ENCODE measurements around the gene GALNT10.

GALNT10 gene

DNA sequence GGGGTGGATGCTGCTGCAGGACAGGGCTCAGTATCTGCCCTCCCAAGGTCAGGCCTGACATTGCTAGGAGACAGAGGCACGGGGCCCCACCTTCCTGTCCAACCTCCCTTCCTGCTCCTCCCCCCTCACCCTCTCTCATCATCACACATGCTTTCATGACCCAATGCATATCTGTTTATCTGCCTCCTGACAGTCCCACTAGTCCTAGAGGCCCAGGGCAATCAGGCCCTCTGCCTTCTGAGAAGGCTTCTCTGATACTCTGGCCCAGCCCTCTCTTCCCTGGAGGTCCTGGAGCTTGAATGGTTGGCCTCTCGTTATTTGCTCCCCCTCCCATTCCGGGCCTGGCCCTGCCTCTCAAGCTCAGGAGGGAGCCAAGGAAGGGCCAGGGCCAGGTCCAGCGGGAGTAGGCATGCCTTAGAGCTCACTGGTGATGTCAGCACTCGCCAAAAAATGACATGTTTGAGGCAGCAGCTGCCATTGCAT is 164.6 kb downstream of the GALNT10 start:
- H3K4me2 ChIP-seq (ENCODE audit: low read length) = no peak overlapping the region
- H3K4me1 ChIP-seq (ENCODE audit: control insufficient read depth, low read length) = no peaks in the 10 kb centered on the region
- TF ChIP-seq EZH2phosphoT487 (IDR thresholded peaks at IDR 0.05; ENCODE audit: borderline replicate concordance, low read length) = no peak
- TF ChIP-seq, protein P1, sequence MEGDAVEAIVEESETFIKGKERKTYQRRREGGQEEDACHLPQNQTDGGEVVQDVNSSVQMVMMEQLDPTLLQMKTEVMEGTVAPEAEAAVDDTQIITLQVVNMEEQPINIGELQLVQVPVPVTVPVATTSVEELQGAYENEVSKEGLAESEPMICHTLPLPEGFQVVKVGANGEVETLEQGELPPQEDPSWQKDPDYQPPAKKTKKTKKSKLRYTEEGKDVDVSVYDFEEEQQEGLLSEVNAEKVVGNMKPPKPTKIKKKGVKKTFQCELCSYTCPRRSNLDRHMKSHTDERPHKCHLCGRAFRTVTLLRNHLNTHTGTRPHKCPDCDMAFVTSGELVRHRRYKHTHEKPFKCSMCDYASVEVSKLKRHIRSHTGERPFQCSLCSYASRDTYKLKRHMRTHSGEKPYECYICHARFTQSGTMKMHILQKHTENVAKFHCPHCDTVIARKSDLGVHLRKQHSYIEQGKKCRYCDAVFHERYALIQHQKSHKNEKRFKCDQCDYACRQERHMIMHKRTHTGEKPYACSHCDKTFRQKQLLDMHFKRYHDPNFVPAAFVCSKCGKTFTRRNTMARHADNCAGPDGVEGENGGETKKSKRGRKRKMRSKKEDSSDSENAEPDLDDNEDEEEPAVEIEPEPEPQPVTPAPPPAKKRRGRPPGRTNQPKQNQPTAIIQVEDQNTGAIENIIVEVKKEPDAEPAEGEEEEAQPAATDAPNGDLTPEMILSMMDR (IDR thresholded peaks at IDR 0.05; ENCODE audit: low read depth, low read length, poor library complexity, severe bottlenecking) = no peak

DNA sequence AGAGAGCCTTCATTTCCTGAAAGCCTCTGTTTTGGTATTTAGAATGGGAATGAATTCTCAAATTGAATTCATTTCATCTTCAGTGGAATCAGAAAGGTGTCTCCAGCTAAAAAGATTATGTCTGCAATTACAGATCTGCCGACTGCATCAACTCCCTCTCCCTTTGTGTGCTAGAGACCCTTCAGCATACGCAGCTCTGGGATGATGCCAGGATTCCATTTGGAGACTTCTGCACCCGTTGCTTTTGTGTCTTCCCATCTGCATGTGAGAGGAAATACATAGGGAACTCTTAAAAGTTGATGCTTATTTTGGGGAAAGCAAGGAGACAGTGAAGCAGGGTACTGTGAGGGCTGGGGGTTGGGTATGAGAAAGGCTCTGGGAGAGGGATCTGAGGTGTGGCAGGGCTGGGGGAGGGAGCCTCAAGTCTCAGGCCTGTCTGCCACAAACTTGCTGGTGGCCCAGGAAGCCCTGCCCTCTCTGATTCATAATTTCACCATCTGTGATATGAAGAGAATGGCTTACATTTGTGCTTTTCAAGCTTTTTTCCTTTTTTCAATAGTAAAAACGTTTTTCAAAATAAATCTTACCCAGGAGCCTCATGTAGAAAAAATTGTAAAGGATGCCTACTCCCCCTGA is 165.6 kb downstream of the GALNT10 start:
- Histone ChIP-seq H3K27ac (ENCODE audit: low read depth, low read length) (no peak overlapping the region), H3K27me3 (ENCODE audit: control insufficient read depth, low read length) (no peaks in the 10 kb centered on the region), H3K4me1 (ENCODE audit: control insufficient read depth, low read length) (no peaks in the 10 kb centered on the region), H3K9me2 (replicated peaks; ENCODE audit: control insufficient read depth, low read length) (no peaks in the 10 kb centered on the region), H3F3A (ENCODE audit: control insufficient read depth, insufficient read depth) (no peaks in the 10 kb centered on the region), H3K4me2 (ENCODE audit: low read length) (no peak overlapping the region), H4K20me1 (ENCODE audit: control insufficient read depth, insufficient read depth, low read depth, low read length) (no peaks in the 10 kb centered on the region), H3K36me3 (ENCODE audit: control insufficient read depth, low read length) (no peaks in the 10 kb centered on the region), H3K79me2 (ENCODE audit: control insufficient read depth, low read length) (no peaks in the 10 kb centered on the region), H3K4me3 (ENCODE audit: low read length) (no peak overlapping the region), H3K9me3 (ENCODE audit: control insufficient read depth, insufficient read depth, low read length) (no peaks in the 10 kb centered on the region)
- TF ChIP-seq, protein P1 (IDR thresholded peaks at IDR 0.05; ENCODE audit: low read depth, low read length, poor library complexity, severe bottlenecking) = no peak
- no peak for TF ChIP-seq EZH2phosphoT487 (IDR thresholded peaks at IDR 0.05; ENCODE audit: borderline replicate concordance, low read length)

More for the DNA sequence above, 164.6 kb downstream of the GALNT10 start:
- no peak overlapping the region for H3K27ac ChIP-seq (ENCODE audit: low read depth, low read length)
- H3K9me3 ChIP-seq (ENCODE audit: control insufficient read depth, insufficient read depth, low read length) = no peaks in the 10 kb centered on the region
- H3K9me2 ChIP-seq (replicated peaks; ENCODE audit: control insufficient read depth, low read length) = no peaks in the 10 kb centered on the region
- no peaks in the 10 kb centered on the region for H4K20me1 ChIP-seq (ENCODE audit: control insufficient read depth, insufficient read depth, low read depth, low read length)
- no peaks in the 10 kb centered on the region for H3K27me3 ChIP-seq (ENCODE audit: control insufficient read depth, low read length)
- H3K4me3 ChIP-seq (ENCODE audit: low read length) = no peak overlapping the region
- H3K79me2 ChIP-seq (ENCODE audit: control insufficient read depth, low read length) = no peaks in the 10 kb centered on the region
- no peaks in the 10 kb centered on the region for H3F3A ChIP-seq (ENCODE audit: control insufficient read depth, insufficient read depth)
- H3K36me3 ChIP-seq (ENCODE audit: control insufficient read depth, low read length) = no peaks in the 10 kb centered on the region

DNA sequence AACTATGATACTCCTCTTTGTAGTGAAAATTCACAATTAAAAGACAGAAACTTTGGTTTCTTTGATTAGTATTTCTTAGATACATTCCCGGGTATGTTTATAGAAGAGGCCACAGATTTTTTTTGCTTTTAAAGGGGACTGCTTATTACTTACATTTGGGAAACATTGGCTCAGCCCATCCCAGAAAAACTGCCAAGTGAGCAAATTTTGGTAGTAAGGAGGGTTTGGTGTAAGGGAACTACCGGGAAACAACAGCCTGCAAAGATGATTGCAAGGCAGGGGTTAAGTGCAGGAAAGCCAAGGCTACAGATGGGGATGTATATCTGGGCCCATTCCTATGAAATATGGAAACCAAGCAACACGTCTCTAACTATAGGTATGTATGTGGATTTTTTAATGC is 166.4 kb downstream of the GALNT10 start:
- Histone ChIP-seq H3K79me2 (ENCODE audit: control insufficient read depth, low read length) (no peaks in the 10 kb centered on the region), H3K4me3 (ENCODE audit: low read length) (no peak overlapping the region), H4K20me1 (ENCODE audit: control insufficient read depth, insufficient read depth, low read depth, low read length) (no peaks in the 10 kb centered on the region), H3K9me2 (replicated peaks; ENCODE audit: control insufficient read depth, low read length) (no peaks in the 10 kb centered on the region), H3K4me1 (ENCODE audit: control insufficient read depth, low read length) (no peaks in the 10 kb centered on the region), H3K9me3 (ENCODE audit: control insufficient read depth, insufficient read depth, low read length) (no peaks in the 10 kb centered on the region), H3K36me3 (ENCODE audit: control insufficient read depth, low read length) (no peaks in the 10 kb centered on the region), H3K27ac (ENCODE audit: low read depth, low read length) (no peak overlapping the region), H3K4me2 (ENCODE audit: low read length) (no peak overlapping the region), H3K27me3 (ENCODE audit: control insufficient read depth, low read length) (no peaks in the 10 kb centered on the region), H3F3A (ENCODE audit: control insufficient read depth, insufficient read depth) (no peaks in the 10 kb centered on the region)
- no peak for TF ChIP-seq EZH2phosphoT487 (IDR thresholded peaks at IDR 0.05; ENCODE audit: borderline replicate concordance, low read length)
- TF ChIP-seq, protein P1 (IDR thresholded peaks at IDR 0.05; ENCODE audit: low read depth, low read length, poor library complexity, severe bottlenecking) = no peak
